Heart right ventricle (tissue), 16 donors: ENCODE data around the gene P2RY13. TPM values are rescaled to one million over a fixed set of nuclear protein-coding genes. Genes with fewer than 3 reads are reported as not detected.
A peak's percentile ranks its signal among the peaks of the same experiment; 100 is the strongest.

Source experiments
- ATAC-seq, 8 donors: fragments of 200-7000 bp; cut with Tn5 transposase; one replicate each; pipeline ENCODE4 v1.9.1; 2020; ENCODE audit warnings: mild to moderate bottlenecking in 8 of 8, moderate library complexity in 8 of 8, moderate number of reproducible peaks in 1 of 8
- DNase-seq, 2 donors: peaks; one replicate each; pipeline ENCODE4 v3.0.0-alpha.2; 2020
- H3K27ac ChIP-seq, 10 donors: fragments of 200-600 bp; sonication (generic) in 2 of 10; one replicate each; pipeline versions ENCODE4 v1.5.0 to v1.8.0; 2020 to 2022; ENCODE audit warnings: mild to moderate bottlenecking in 3 of 10
- H3K27me3 ChIP-seq, 7 donors: fragments of 200-600 bp; one replicate each; pipeline ENCODE4 v1.8.0; 2021 to 2022; ENCODE audit warnings: mild to moderate bottlenecking in 2 of 7
- H3K36me3 ChIP-seq, 9 donors: fragments of 200-600 bp; sonication (generic) in 1 of 9; one replicate each; pipeline versions ENCODE4 v1.5.0 to v1.8.0; 2020 to 2022; ENCODE audit warnings: mild to moderate bottlenecking in 2 of 9
- H3K4me1 ChIP-seq, 9 donors: fragments of 200-600 bp; sonication (generic) in 1 of 9; one replicate each; pipeline versions ENCODE4 v1.5.0 to v1.8.0; 2020 to 2022; ENCODE audit warnings: mild to moderate bottlenecking in 4 of 9
- H3K4me3 ChIP-seq, 10 donors: fragments of 200-600 bp; sonication (generic) in 2 of 10; one replicate each; pipeline versions ENCODE4 v1.5.0 to v1.8.0; 2020 to 2022; ENCODE audit warnings: mild to moderate bottlenecking in 7 of 10, moderate library complexity in 2 of 10
- H3K9me3 ChIP-seq, 11 donors: fragments of 200-600 bp in 10 of 11; sonication (generic) in 2 of 11; one replicate each; pipeline versions ENCODE4 v1.5.0 to v1.8.0; 2013 to 2022; ENCODE audit warnings: mild to moderate bottlenecking in 2 of 11, control low read depth in 1 of 11, moderate library complexity in 1 of 11
- CTCF ChIP-seq, 9 donors: fragments of 200-600 bp; sonication (generic) in 2 of 9; IDR thresholded peaks; one replicate each; pipeline versions ENCODE4 v1.5.0 to v1.8.0; 2021 to 2022; ENCODE audit warnings: antibody characterized with exemption in 9 of 9, mild to moderate bottlenecking in 5 of 9, moderate library complexity in 1 of 9
- WGBS, 2 donors: extraction: QIAGEN DNeasy Blood & Tissue Kit; methylation state at CpG; one replicate each; pipeline ENCODE4 v1.1.7; 2013; ENCODE audit warnings: inconsistent platforms in 1 of 2; 5-methylcytosine and 5-hydroxymethylcytosine counted together
- intact Hi-C, 10 donors: fragments of 100-400 bp; cut with DNase I; formaldehyde crosslinking; loops; one replicate each; pipeline versions ENCODE4 v1.11.1 to v1.14.2; 2022
- polyA plus RNA-seq, 2 donors: library from polyadenylated mRNA; stranded (reverse); fragments of 200-250 nt; gene quantifications; one replicate each; pipeline ENCODE4 v1.2.3, GENCODE V29; 2013
- total RNA-seq, 10 donors: library from RNA; stranded (reverse); fragmentation: NEBNext Ultra II Directional in 3 of 10; extraction: Animal tissue kit (Norgen Biotek cat#: 25700) in 3 of 10; gene quantifications; one replicate each; pipeline versions ENCODE4 v1.2.1 to v1.2.4, GENCODE V29; 2021 to 2023
- donor health status: Arrhythmogenic right ventricular cardiomyopathy.
- donor health status: ischemic (EF 13 %, LVEDD 7.1; RV severe dilation, severe dysfunction).
- donor health status: healthy with polysubstance abuse.
- donor health status: DM: no; HTN: yes; CAD: no.
- donor health status: DM: no; HTN: no; CAD: no.
- donor health status: ischemic (EF 25% LVEDD 6.9; RV normal size, moderate dysfunction).
- donor health status: ischemic (EF 25% LVEDD 5.7; RV mildly dilated, moderate dysfunction).
- donor health status: healthy.
- donor health status: DM: yes; HTN: yes; CAD: no.
- donor health status: Ischemic cardiomyopathy.
- donor health status: ischemic (EF 35%, LVEDD 5.7; RV mildly dilated, moderate dysfunction).
- donor health status: nonischemic (EF 11% LVEDD 7.7; RV severe dilation, severe dysfunction).
- donor health status: DM: yes; HTN: yes; CAD: no.
- donor health status: PGD.
- donor health status: ischemic (EF 29% LVEDD 5.4; RV normal size, mild dysfunction).
- donor health status: nonischemic (EF 23%, LVEDD 6.1; RV moderate dilation, normal function).

The P2RY13 gene
- total and polyA plus RNA-seq, 12 donors: 0.14 to 4.9 (median 0.39) TPM

- no peak for TF ChIP-seq CTCF (IDR thresholded peaks at IDR 0.05)
- peak in 7 of 8 donors; percentile 29 to 77 (median 67) for ATAC-seq
- Histone ChIP-seq H3K27ac (peak overlapping the region in 1 of 10 donors; percentile 77), H3K27me3 (no peaks in the 10 kb centered on the region), H3K4me1 (peaks cover 0 to 50% (median 0%) of the 10 kb centered on the region in 9 donors), H3K36me3 (no peaks in the 10 kb centered on the region), H3K4me3 (no peak overlapping the region), H3K9me3 (no peaks in the 10 kb centered on the region)
- intact Hi-C loops: no loop called here
- 65 to 70% methylated on average over 6 of the region's 6 CpGs for WGBS, 2 donors
- no peak for DNase-seq
Measured at GRCh38 chr3:151347432-151347831, 18.1 kb upstream of the P2RY13 start.

GRCh38 chr3:151346292-151346691 is 16.9 kb upstream of the P2RY13 start:
- no peaks in the 10 kb centered on the region for H3K36me3 ChIP-seq
- H3K27me3 ChIP-seq: no peaks in the 10 kb centered on the region
- ATAC-seq (peak in 4 of 8 donors; percentile 20 to 57 (median 44)), DNase-seq (no peak)
- intact Hi-C loops: no loop called here
- 72 to 78% methylated on average over 3 of the region's 3 CpGs for WGBS, 2 donors
- H3K27ac ChIP-seq: peak overlapping the region in 3 of 10 donors; percentile 7 to 77 (median 29)
- TF ChIP-seq CTCF (IDR thresholded peaks at IDR 0.05): no peak
- H3K4me1 ChIP-seq: peaks cover 0 to 44% (median 0%) of the 10 kb centered on the region in 9 donors
- H3K4me3 ChIP-seq: peak overlapping the region in 3 of 10 donors; percentile 2 to 25 (median 22)
- H3K9me3 ChIP-seq: no peaks in the 10 kb centered on the region

GRCh38 chr3:151345859-151346258 is 16.5 kb upstream of the P2RY13 start:
- no peak for DNase-seq
- Histone ChIP-seq H3K27me3 (no peaks in the 10 kb centered on the region), H3K27ac (peak overlapping the region in 3 of 10 donors; percentile 7 to 77 (median 12)), H3K4me3 (peak overlapping the region in 6 of 10 donors; percentile 2 to 36 (median 20)), H3K4me1 (peaks cover 0 to 42% (median 0%) of the 10 kb centered on the region in 9 donors), H3K36me3 (no peaks in the 10 kb centered on the region), H3K9me3 (peaks cover 0 to 3% (median 0%) of the 10 kb centered on the region in 11 donors)
- 62 to 75% methylated on average over 2 of the region's 2 CpGs for WGBS, 2 donors
- ATAC-seq: peak in 4 of 8 donors; percentile 42 to 66 (median 57)
- intact Hi-C loops: no loop called here
- TF ChIP-seq CTCF (IDR thresholded peaks at IDR 0.05): no peak

- H3K9me3 ChIP-seq: no peaks in the 10 kb centered on the region
- no peak overlapping the region for H3K4me3 ChIP-seq
- no peak for TF ChIP-seq CTCF (IDR thresholded peaks at IDR 0.05)
- WGBS, 2 donors: 68 to 72% methylated on average over 2 of the region's 2 CpGs
- ATAC-seq: no peak
- H3K27me3 ChIP-seq: no peaks in the 10 kb centered on the region
- no peaks in the 10 kb centered on the region for H3K36me3 ChIP-seq
- peaks cover 0 to 43% (median 0%) of the 10 kb centered on the region in 9 donors for H3K4me1 ChIP-seq
- H3K27ac ChIP-seq: peak overlapping the region in 1 of 10 donors; percentile 51
- intact Hi-C loops: no loop called here
- DNase-seq: no peak
Measured at GRCh38 chr3:151331696-151332095, 2.3 kb upstream of the P2RY13 start.
